Hippocampal formation (tissue), 2 donors: ENCODE data around the gene XKRX.

Experiments
- DNase-seq, 2 donors: peaks; one replicate each; lab custom pipeline; 2025; lab: John Stamatoyannopoulos, UW

XKRX gene

DNA sequence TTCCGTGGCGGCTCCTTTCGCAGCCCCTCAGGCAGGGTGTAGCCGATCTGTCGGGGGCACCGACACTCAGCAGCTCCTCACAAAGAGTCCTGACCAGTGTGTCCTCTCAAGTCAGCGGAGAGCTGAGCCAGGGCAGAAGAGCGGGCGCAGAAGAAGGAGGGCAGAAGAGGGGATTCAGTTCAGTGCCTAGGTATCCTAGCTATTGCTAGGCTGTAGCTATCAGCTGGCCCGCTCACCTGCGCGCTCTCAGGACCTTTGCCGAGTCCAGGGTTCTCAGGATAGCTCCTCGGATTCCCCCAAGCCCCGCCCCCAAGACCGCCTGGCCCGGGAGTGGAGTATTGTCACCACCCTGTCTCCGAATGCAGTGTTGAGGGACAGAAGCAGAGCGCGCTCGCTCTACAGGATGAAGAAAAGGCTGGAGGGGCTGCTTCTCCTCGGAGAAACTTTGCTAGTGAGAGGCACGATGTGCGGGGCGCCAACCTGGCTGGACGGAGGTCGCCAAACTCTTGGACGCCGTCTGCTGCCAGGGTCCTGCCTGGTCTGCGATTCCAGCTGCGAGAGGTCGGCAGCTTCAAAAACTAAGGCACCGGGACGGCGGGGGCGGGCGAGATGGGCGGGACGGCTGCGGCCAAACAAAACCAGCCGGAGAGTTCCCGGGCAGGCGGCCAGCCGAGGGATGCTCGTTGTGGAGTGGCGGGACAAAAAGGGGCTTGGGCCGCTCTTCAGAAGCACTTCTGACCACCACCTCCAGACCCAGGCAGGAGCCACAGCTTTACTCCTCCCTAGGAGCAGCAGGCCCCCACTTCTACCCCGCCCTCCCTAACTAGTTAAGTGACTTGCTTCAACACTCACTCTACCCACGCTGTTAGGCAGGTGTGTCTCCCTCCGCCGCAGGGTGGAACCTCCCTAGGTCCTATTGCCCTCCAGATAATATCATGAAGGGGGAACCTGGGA is at the start of gene XKRX:
Gene XKRX (minus strand): TSS at position 258 of the 954 bp plus-strand sequence. CDS start 613 bp downstream, outside the sequence.
- no peak for DNase-seq

- no peak for DNase-seq
These were observed 47.5 kb upstream of the XKRX start for GRCh38 chrX:100976211-100976610.

- DNase-seq: no peak
These were observed 46.5 kb upstream of the XKRX start for GRCh38 chrX:100975212-100975611.

DNA sequence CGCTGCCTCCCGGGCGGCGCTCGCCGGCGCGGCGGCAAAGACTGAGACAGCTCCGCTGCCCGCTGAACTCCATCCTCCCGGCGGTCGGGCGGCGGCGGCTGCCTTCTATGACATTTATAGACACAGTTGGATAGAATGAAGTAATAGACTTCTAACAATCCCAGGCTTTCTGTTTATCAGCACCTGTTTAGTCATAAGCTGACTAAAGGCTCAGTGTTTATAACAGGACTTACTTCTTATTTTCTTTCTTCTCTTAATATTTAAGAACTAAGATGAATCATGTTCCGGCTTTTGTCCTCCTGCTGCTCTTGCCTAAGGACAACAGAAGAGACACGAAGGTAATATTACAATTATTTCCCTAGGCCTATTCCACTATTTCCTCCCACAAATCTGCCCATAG is 44.7 kb upstream of the XKRX start:
- no peak for DNase-seq

- DNase-seq: no peak
These were observed 41.2 kb upstream of the XKRX start for GRCh38 chrX:100969936-100970335.

DNA sequence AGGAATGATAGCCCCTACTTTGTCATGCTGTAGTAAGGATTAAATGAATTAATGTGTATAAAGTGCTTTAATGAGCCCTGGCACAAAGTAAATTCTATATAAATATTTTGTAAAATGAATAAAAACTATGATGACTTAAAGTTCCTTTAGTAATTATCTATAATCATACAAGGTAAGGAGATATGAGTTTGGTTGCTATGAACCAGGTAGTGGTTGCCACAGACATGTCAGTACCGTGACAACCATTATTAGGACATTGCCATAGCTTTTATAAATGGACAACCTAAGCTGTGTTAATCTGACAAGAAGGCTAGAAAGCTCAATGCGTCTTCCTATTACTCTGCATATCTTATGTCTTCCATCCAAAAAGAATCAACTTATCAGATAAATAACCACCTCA is 40.7 kb upstream of the XKRX start, which contains the start of gene ARL13A:
Gene ARL13A (plus strand): TSS at position 301 of the 400 bp plus-strand sequence. CDS start 3,982 bp downstream, outside the sequence.
- DNase-seq: no peak

- no peak for DNase-seq
These were observed 35.6 kb upstream of the XKRX start for GRCh38 chrX:100964362-100964761.

- DNase-seq: no peak
These were observed 34.1 kb upstream of the XKRX start for GRCh38 chrX:100962811-100963210.

DNA sequence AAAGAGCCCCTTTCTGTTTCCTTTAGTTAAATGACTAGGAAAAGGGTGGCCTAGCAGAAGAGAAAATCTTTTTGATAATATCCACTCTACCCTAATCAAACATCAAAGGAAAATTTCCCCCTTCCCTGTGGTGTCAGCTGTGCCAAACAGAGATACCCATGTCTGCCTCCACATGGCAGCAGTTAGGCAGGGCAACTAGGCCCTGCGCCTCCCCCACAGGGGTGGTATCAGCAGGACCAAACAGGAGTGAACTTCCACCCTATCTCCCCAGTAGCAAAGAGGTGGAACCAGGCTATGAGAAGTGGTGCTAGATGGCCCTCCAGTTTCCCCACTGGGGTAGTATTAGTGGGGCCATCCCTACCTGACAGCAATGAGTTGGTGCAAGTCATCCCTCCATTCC is 19.8 kb upstream of the XKRX start:
- no peak for DNase-seq

DNA sequence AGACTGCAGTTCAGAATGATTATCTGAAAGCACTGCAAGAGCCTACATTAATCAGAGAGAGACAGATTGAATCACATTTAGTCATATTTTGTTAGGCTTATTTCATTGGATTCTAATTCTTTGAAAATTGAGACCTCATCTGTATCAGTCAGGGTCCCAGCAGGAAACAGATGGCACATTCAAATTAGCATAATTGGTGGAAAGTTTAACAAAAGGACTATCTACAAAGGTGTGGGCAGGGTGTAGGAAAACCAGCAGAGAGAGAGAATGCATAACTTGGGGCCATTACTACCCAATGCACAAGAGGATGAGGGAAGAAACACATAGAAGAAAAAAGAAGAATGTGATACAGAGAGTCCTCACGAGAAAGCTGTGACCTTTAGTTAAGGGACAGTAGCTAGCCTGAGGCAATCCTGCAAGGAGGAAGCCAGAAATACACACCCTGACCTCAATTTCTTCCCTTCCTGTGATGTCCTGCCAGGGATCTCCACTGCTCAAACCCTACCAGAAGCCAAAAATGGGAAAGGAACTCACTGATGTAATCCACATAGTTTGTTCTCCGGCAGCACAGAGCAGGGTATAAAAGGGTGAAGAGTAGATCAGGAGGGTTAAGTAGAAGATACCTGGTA is 17.7 kb upstream of the XKRX start:
- no peak for DNase-seq

DNA sequence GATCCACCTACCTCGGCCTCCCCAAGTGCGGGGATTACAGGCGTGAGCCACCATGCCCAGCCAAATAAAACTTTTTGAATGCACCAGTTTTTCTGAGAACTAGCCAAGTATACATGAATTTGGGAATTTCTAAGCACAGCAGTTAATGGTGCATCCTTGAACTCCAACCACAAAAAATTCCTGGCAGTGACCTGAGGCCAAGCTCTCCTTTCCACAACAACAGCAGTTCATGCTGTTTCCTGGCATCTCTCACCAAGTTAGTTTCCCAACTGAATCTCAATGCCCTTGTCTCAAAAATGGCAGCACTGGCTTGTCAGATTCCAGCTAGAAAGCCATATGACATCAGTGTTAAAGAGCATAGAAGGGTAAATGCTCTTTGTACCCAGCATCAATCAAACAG is 15.9 kb upstream of the XKRX start:
- no peak for DNase-seq

GRCh38 chrX:100939333-100939732 is 10.6 kb upstream of the XKRX start:
- no peak for DNase-seq

DNA sequence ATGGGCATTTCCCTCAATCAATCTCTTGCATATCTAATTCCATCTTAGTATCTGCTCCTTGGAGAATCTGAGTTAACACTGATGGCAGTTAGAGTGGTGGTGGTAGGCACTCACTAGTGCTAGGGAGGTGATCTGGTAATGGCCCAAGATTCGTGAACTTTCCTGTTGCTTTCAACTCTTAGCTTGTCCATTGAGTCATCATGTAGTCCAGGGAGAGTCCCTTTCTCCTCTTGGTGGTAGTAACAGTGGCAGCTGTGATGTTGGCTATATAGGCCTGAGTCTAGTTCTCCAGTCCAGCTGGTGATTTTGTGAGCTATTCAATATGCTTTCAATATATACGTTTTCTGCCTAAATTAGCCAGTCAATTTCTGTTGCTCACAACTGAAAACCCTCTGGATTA is 7.0 kb upstream of the XKRX start:
- no peak for DNase-seq

- DNase-seq: no peak
These were observed 3.2 kb upstream of the XKRX start for GRCh38 chrX:100931925-100932285.

GRCh38 chrX:100931218-100931924 is 2.7 kb upstream of the XKRX start:
- no peak for DNase-seq

DNA sequence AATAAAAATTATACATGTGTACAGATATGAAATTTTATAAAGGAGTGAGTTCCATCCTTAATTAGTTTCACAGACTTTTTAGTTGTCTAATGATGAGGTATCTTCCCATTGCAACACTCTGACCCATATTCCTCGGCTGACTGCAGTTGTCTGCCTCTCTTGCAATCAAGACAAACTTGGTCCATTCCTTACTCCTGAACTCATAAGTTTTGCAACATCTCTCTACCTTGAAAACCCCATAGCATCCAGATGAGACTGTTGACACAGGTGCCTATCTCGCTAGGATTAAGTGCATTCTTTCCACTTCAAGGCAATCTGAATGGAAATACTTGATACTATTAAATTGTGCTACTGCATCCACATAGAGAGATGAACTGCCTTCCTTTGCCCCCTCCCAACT is 2.3 kb downstream of the XKRX start:
- no peak for DNase-seq

DNA sequence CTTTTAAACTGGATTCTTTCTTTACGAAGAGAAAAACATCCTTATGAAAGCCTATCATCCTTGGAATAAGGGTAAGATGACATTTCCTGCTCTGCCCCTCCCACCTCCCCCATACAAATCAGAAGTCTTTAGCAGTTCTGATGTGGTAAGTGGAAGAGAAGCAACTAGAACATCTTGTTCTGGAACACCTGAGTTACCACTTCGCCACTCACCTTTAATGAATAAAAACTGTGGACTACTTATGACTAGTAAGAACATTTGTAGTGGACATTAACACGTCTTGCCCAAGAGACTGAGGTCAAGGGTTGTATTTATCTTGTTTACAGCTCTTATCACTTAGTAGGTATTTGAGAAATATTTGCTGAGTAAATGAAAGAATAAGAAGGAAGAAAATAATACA is 4.3 kb downstream of the XKRX start:
- no peak for DNase-seq

DNA sequence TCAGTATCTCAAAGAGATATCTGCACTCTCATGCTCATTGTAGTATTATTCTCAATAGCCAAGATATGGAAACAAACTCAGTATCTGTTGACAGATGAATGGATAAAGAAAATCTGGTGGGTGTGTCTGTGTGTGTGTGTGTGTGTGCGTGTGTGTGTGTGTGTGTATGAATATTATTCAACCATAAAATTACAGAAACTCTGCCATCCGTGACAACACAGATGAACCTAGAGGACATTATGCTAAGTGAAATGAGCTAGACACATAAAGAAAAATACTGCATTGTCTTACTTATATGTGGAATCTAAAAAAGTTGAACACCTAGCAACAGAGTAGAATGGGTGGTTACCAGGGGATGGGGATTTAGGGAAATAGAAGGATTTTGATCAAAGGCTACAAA is 13.2 kb downstream of the XKRX start:
- no peak for DNase-seq

- DNase-seq: no peak
These were observed 15.6 kb downstream of the XKRX start for GRCh38 chrX:100913111-100913510.

GRCh38 chrX:100911731-100912130 is 17.0 kb downstream of the XKRX start:
- DNase-seq: no peak

DNA sequence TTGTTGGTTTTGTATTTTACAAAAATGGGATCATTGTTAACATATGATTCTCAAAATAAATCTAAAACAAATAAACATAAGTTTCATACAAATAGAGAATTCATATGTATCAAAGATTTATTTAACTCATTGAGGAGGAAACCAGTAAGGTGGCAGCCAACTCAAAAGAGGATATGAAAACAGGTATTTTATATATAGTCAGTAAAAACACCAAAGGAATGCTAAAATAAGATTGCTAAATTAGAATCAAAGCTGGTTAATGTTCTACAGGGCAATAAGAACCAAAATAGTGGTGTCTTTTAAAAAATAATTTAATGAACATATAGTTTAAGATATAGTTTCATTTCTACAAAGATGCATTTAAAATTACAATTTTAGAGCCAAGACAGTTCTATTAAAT is 23.1 kb downstream of the XKRX start:
- no peak for DNase-seq

DNA sequence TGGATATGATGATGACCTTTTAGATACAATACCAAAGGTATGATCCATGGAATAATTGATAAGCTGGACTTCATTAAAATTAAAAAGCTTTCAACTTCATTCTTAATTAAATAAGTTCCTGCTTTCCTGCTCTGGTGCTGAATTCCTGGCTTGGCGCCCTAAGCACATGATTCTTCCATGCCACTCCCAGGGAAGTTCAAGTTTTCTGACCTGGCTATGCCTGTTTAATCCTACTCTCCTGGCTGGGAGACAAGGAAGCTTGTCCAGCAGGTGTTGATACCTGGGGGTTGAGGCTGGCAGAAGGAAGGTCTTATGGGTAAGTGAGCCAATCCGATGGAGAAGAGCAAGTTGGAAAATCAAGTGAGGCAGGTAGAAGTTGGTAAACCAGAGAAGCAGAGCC is 24.3 kb downstream of the XKRX start:
- DNase-seq: no peak
